ELR (cell line): ENCODE data around the gene SYCE1.
"Not testable (repeated sequence)": the region's sequence is repeated elsewhere in the genome, so short reads cannot be mapped to it uniquely, and the experiment has no call there.

Experiments used
- DNase-seq: peaks from one replicate; pipeline ENCODE4 v3.0.0-alpha.2; 2015; ENCODE audit warnings: low read depth

Gene SYCE1, protein sequence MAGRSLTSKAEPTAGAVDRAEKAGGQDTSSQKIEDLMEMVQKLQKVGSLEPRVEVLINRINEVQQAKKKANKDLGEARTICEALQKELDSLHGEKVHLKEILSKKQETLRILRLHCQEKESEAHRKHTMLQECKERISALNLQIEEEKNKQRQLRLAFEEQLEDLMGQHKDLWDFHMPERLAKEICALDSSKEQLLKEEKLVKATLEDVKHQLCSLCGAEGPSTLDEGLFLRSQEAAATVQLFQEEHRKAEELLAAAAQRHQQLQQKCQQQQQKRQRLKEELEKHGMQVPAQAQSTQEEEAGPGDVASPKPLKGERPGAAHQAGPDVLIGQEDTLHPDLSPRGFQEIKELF

GRCh38 chr10:133565441-133566294 lies at the start of gene SYCE1:
SYCE1 (minus strand) TSS chr10:133565583; CDS start chr10:133565529, 54 bp downstream.
- no peak for DNase-seq

DNA sequence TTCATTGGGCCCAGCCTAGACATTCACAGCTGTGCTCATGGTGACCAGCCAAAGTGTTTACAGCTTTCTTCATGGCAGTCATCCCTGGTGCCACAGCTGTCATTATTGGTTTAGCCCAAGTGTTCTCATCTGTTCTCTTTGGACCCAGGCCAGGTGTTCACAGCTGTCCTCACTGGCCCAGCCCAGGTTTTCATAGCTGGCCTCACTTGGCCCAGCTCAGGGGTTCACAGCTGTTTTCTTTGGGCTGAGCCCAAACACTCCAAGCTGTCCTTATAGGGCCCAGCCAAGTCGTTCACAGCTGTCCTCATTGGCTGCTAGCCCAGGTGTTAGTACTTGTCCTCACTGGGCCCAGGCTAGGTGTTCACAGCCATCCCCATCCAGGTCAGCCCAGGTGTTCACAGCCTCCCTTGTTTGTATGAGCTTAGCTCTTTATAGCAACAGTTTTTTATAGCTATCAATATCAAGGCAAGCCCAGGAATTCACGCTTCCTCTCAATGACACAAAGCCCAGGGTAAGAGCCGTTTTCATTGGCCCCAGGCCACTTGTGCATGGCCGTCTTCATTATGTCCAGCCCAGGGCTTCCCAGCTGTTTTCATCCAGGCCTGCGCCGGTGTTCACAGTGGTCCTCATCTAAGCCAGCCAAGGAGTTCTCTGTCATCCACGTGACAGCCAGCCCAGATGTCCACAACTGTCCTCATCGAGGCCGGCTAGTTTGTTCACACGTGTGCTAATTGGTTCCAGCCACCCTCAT lies 49.6 kb upstream of the SYCE1 start:
- DNase-seq, result no peak

DNA sequence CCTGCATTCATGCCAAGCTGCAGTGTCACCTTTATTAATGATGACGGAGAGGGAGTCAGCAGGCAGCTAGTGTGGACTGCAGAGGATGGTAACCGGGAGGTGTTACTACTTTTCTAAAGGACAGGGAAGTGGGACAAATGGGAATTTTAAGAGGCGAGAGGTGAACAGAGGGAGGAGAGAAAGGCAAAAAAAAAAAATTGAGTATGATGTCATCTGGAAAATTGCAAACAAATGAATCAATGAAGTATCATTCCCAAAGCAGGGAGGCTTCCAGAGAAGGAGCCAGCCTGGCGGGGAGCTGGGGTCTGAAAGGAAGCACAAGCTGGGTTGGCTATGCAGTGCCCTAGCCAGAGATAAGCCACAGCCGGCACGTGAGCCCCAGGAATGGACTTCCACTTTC lies 48.3 kb upstream of the SYCE1 start:
- DNase-seq, result no peak

DNA sequence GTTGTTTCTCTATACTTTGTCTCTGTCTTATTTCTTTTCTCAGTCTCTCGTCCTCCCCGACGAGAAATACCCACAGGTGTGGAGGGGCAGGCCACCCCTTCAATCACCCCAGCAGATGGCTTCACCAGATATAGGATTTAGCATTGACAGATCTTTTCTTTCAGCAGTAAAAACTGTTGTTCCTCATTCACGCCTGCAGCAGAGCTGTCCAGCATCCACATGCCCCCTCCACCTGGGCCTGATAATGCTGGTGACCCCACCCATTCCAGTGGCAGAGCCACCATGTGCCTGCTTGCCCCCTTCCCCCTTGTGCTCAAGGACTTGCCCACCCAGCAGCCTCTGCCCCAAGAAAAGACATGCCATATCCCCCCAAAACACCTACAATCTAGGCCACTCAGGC lies 45.7 kb upstream of the SYCE1 start:
- DNase-seq, result no peak

GRCh38 chr10:133608855-133609254 lies 43.5 kb upstream of the SYCE1 start:
- DNase-seq, result peak; percentile 53

DNA sequence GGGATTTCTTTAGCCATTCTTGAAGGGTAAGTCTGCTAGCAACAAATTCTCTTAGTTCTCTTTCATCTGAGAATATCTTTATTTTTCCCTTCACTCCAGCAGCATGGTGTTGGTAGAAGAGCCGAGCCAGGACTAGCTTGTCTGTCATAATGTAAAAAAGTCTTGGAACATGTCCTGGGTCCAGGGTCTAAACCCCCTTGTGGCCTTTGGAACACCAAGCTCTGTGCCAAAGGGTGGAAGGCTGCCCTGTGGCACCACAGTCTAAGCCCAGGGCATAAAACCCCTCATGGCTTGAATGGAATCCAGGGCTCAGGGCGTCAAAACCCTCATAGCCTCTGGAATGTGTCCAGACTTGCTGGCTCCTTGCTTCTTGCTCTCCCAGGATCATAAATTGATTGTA lies 38.1 kb upstream of the SYCE1 start:
- not testable (repeated sequence) for DNase-seq

DNA sequence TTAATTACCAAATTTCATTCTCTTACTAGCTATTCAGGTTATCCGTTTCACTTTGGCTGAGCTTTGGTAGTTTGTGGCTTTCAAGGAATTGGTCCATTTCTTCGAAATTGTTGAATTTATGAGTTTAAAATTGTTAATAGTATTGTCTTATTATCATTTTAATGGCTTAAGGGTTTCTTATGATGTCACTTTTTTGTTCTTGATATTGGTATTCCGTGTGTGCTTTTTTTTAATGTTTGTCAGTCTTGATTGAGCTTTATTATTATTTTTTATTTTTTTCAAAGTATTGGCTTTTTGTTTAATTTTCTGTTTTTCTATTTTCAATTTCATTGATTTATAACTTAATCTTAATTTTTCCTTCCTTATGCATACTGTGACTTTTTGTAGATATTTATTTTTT lies 35.3 kb upstream of the SYCE1 start:
- DNase-seq, result no peak

DNA sequence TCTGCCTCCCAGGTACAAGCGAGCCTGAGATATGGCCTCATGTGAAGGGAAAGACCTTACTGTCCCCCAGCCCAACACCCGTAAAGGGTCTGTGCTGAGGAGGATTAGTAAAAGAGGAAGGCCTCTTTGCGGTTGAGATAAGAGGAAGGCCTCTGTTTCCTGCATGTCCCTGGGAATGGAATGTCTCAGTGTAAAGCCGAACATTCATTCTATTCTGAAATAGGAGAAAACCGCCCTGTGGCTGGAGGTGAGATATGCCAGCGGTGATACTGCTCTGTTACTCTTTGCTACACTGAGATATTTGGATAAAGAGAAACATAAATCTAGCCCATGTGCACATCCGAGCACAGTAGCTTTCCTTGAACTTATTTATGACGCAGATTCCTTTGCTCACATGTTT lies 34.5 kb upstream of the SYCE1 start:
- not testable (repeated sequence) for DNase-seq

DNA sequence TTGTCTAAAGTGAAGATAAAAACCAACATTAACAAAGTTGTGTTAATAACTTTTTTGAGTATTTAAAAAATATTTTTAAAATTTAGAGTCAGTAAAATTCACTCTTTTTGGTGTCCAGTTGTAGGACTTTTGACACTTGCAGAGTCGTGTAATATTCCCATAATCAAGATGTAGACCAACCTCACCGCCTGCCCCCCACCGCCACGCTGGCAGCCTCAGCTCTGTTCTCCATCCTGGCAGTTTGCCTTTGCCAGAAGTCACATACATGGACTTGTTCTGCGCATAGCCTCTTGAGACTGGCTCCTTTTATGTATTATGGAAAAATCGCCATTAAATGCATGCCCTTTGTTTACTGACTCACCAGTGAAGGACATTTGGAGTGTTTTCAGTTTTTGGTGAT lies 27.3 kb upstream of the SYCE1 start:
- no peak for DNase-seq

DNA sequence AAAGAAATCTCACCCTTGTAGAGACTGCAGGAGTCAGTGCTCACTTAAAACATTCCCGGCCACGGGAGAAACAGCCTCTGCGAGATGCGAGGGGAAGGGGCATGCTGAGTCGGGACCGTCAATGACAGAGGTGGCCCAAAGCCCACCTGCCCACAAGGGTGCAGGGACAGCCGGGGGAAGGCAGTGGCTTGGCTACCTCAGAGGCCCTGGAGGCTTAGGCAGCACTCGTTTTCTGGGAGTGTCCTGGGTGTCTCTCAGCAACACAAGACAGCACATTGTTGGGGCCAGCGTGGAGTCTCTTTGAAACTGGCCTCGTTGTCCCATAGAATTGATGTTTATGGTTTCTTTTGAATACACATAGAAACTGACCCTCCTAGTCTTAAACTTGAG lies 25.6 kb upstream of the SYCE1 start:
- no peak for DNase-seq

DNA sequence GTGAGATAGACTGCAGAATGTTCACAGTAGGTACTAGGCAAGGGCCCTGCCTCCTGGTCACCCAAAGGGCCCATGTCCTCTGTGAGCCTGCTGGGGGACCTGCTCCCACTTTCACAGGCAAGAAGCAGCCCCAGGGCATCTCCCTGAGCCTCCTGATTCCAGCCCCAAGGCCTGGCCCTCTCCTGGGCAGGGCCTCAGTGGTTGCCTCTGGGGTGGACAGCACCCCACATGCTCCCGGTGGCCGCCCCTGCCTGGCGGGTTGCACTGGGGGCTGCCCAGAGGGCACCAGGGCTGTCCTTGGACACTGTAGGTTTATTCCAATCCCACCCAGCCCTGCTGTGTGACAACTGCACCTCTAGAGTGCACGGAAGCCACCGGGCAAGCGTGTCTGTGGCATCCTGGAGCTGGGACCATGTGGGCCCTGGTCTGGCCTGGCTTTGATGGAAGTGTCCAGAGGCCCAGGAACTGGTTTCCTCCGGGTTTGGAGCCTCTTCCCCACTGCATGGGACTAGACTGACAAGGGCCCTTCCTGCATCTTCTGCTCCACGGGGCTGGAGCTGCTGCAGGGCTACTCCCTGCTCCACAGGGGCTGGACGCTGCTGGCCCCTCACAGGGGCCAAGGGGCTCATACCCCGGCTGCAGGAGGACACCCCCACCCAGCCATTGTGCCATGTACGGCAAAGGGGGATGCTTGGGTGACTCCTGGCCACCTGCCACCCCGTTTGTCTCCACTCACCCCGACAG lies 25.0 kb upstream of the SYCE1 start:
- no peak for DNase-seq

- not testable (repeated sequence) for DNase-seq
Observed at GRCh38 chr10:133577037-133577436, 11.7 kb upstream of the SYCE1 start.

- DNase-seq, result not testable (repeated sequence)
Observed at GRCh38 chr10:133573460-133573859, 8.1 kb upstream of the SYCE1 start.

DNA sequence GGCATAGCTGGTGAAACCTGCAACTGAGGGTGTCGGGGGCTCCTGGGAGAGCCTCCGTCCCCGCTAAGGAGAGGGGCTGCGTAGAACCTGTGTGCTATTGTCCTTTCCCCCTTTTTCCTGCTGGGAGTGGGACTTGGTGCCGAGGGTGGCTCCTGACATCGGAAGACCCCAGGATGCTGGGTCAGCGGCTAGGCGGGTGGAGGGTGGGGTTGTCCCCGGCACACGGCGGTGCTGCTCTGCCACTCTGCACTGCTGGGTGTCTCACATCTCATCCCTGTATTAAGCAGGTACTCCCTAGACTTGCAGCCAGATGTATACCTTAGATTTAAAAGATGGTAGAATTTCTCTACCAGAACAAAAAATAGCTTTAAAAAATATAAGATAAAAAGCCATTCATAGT lies 6.7 kb upstream of the SYCE1 start:
- DNase-seq, result not testable (repeated sequence)

DNA sequence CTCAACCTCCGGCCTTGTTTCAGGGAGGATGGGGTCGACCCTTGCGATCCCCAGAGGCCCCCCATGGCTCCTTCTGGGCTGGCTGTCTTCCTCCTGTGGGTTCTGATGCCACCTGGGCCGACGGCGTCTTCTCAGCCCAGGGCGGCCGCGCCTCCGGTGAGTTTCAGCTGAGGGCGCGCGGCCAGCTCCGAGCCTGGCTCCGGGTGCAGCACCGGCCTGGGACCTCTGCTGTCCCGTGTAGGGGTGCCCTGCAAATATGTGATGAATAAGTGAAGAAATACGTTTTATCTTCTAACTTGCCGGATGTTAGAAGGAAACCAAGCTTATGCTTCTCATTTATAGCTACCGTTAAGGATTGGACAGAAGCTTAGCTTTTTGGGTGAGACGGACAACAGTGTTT lies 4.4 kb upstream of the SYCE1 start:
- DNase-seq, result not testable (repeated sequence)

DNA sequence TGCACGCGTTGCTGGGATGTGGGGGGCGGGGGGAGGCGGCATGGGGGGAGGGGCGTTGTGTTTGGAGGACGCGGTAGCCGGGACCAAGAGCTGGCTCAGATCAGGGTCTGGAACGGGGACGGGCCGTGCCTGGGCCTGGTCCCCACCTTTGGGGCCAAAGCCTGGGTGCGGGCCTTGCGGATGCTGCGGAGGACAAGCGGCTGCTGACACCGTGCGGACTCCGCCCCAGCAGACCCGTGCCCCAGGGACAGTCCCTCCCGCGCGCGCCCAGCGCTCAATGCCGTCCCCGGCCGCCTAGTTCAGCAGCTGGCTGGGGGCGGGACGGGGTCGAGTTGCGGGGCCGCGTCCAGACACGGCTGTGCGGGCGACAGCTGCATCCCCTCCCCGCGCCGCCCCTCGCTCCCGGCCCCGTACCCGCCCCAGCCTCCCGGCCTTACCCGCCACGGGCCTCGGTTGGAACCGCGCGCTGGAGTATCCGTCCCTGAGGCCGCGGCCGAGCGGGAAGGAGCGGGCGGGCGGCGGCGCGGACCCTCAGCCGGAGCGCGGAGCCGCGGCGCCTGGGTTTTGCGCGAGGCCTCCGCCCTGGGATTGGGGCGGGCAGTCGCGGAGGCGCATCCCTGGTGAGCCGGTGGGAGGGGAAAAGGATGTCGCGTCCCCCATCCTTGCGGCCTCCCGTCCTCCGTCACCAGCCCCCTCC lies 3.6 kb upstream of the SYCE1 start:
- DNase-seq, result not testable (repeated sequence)

DNA sequence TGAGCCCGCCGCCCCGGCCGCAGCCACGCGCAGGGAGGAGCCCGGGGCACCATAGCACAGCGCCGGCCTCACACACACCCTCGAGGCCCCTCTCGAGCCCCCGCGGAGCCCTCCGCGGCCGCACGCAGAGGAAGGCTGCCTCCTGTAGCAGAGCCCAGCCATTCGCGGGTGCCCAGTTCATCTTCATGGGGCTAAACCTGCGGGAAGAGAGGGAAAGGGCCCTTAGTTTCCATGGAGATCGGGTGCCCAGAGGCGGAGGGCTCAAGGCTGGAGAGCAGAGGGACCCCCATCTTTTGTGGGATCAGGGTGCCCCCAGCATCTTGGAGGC lies 2.9 kb upstream of the SYCE1 start:
- no peak for DNase-seq

- no peak for DNase-seq
Observed at GRCh38 chr10:133567609-133568286, 2.4 kb upstream of the SYCE1 start.

DNA sequence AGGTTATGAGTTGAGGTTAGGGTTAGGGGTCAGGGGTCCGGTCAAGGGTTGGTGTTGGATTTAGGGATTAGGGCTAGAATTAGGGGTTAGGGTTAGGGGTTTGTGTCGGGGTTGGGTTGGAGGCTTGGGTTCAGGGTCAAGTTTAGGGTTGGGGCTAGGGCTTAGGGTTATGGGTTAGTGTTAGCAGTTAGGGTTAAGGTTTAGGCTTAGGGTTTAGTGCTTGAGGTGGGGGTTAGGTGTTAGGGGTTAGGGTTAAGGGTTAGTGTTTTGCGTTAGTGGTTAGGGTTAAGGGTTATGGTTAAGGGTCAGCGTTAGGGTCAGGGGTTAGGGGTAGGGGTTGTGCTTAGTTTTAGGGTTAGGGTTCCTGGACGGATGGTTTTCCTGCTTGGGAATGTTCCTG lies 1.7 kb upstream of the SYCE1 start:
- DNase-seq, result no peak

- DNase-seq, result no peak
Observed at GRCh38 chr10:133564816-133565215, 567 bp downstream of the SYCE1 start.

DNA sequence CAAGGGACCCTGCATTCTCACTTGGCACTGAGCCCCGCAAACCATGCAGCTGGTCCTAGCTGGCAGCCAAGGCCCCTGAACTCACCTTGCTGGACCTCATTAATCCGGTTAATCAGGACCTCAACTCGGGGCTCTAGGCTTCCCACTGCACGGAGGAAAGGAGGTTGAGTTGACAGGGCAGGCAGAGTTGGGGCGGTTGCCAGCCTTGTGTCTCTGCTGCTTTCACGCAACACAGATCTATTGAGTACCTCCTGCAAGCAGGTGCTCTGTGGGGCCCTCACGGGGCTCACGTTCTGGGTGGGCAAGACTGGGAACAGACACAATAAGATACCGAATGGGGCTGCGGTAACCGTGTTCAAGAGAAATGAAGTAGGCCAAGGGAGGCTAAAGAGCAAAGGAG lies 6.2 kb downstream of the SYCE1 start:
- DNase-seq, result no peak
